Vagina (tissue), 2 donors: ENCODE results near the gene NID1.

Experiments
- POLR2AphosphoS5 ChIP-seq, 2 donors: sonication (generic); formaldehyde crosslinking; IDR thresholded peaks; one replicate each; pipeline ENCODE4 v1.9.0; 2017; ENCODE audit warnings: antibody characterized with exemption in 2 of 2, mild to moderate bottlenecking in 2 of 2, low read depth in 1 of 2; ENCODE audit not compliant: insufficient read depth in 1 of 2
- TF ChIP-seq, protein P1 (sequence below), 3 experiments: fragments of 450-650 bp in 2 of 3; fragments of 200-600 bp in 1 of 3; sonication (generic) in 1 of 3; IDR thresholded peaks; one replicate each; pipeline ENCODE4 v1.5.1; 2017 to 2019; ENCODE audit warnings: antibody characterized with exemption in 3 of 3, mild to moderate bottlenecking in 2 of 3, moderate library complexity in 2 of 3

DNA sequence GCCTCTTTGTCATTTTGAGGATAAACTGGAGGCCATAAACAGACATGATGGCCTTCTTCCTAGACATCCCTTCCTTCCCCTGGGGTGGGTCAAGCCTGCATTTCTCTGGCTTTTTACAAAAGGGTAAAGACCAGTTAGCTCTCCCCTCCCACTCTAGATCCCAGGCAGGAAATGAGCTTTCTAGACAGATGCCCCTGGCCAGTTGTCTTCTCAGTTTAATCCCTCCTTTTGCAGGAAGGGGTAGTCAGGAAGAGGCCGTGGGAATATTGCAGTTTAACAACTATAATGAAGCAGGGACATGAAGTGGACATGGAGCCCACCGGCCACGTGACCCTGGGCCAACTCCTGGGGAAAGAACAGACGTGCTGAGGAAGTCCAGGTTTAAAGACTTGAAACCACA, 85.7 kb downstream of the NID1 start:
- TF ChIP-seq, protein P1, sequence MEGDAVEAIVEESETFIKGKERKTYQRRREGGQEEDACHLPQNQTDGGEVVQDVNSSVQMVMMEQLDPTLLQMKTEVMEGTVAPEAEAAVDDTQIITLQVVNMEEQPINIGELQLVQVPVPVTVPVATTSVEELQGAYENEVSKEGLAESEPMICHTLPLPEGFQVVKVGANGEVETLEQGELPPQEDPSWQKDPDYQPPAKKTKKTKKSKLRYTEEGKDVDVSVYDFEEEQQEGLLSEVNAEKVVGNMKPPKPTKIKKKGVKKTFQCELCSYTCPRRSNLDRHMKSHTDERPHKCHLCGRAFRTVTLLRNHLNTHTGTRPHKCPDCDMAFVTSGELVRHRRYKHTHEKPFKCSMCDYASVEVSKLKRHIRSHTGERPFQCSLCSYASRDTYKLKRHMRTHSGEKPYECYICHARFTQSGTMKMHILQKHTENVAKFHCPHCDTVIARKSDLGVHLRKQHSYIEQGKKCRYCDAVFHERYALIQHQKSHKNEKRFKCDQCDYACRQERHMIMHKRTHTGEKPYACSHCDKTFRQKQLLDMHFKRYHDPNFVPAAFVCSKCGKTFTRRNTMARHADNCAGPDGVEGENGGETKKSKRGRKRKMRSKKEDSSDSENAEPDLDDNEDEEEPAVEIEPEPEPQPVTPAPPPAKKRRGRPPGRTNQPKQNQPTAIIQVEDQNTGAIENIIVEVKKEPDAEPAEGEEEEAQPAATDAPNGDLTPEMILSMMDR (IDR thresholded peaks at IDR 0.05), result no peak
- no peak for TF ChIP-seq POLR2AphosphoS5 (IDR thresholded peaks at IDR 0.05; ENCODE audit: insufficient read depth in 1 of 2, low read depth in 1 of 2)
